Prostate gland (tissue), 2 donors: Measurements from ENCODE around the gene MMP25.

ENCODE experiments used
- POLR2AphosphoS5 ChIP-seq: sonication (generic); formaldehyde crosslinking; IDR thresholded peaks from one replicate; pipeline ENCODE4 v1.6.1; 2017; ENCODE audit warnings: antibody characterized with exemption
- TF ChIP-seq, protein P1 (sequence below), 4 experiments: fragments of 200-600 bp in 2 of 4; fragments of 450-650 bp in 2 of 4; sonication (generic) in 2 of 4; IDR thresholded peaks; 1 replicate in 3 of 4; 2 replicates in 1 of 4; pipeline ENCODE4 v1.5.1; 2016 to 2019; ENCODE audit warnings: antibody characterized with exemption in 4 of 4, mild to moderate bottlenecking in 2 of 4, moderate library complexity in 2 of 4

DNA sequence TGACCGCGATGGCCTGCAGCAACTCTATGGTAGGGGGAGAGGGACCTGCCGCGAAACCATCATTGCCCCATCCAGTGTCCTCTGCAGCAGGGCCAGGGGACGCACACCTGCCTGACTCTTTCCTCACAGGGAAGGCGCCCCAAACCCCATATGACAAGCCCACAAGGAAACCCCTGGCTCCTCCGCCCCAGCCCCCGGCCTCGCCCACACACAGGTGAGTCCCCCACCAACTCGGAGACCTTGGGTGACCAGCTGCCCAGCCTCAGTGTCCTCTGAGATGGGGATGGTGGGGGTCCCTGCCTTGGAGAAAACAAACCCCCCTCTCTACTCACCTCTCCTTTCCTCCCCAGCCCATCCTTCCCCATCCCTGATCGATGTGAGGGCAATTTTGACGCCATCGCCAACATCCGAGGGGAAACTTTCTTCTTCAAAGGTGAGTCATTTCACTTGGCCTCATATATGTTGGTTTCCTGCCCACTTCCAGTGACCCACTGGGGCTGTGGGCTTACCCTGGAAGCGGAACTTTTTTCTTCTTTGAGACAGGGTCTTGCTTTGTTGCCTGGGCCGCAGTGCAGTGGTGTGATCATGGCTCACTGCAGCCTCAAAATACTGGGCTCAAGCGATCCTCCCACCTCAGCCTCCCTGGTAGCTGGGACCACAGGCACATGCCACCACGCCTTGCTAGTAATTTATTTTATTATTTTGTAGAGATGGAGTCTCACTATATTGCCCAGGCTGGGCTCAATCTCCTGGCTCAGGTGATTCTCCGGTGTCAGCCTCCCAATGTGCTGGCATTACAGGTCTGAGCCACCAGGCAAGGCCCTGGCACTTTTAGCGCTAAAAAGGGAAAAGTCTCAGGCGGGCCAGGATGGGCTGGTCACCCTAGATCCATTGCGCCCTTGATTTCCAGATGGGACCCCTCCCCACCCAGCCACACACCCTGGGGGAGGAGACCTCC is 11.1 kb downstream of the MMP25 start:
- TF ChIP-seq, protein P1, sequence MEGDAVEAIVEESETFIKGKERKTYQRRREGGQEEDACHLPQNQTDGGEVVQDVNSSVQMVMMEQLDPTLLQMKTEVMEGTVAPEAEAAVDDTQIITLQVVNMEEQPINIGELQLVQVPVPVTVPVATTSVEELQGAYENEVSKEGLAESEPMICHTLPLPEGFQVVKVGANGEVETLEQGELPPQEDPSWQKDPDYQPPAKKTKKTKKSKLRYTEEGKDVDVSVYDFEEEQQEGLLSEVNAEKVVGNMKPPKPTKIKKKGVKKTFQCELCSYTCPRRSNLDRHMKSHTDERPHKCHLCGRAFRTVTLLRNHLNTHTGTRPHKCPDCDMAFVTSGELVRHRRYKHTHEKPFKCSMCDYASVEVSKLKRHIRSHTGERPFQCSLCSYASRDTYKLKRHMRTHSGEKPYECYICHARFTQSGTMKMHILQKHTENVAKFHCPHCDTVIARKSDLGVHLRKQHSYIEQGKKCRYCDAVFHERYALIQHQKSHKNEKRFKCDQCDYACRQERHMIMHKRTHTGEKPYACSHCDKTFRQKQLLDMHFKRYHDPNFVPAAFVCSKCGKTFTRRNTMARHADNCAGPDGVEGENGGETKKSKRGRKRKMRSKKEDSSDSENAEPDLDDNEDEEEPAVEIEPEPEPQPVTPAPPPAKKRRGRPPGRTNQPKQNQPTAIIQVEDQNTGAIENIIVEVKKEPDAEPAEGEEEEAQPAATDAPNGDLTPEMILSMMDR (IDR thresholded peaks at IDR 0.05) = no peak
- TF ChIP-seq POLR2AphosphoS5 = no peak
